NCI-H526 treated with DMSO at 0.1 percent for 48 hours (cell line): ENCODE data around the gene PLA2G2F.
"Not testable (repeated sequence)": the region's sequence is repeated elsewhere in the genome, so short reads cannot be mapped to it uniquely, and the experiment has no call there.

Source experiments
- DNase-seq: peaks from one replicate; lab custom pipeline; 2025; lab: John Stamatoyannopoulos, UW

The PLA2G2F gene

DNA sequence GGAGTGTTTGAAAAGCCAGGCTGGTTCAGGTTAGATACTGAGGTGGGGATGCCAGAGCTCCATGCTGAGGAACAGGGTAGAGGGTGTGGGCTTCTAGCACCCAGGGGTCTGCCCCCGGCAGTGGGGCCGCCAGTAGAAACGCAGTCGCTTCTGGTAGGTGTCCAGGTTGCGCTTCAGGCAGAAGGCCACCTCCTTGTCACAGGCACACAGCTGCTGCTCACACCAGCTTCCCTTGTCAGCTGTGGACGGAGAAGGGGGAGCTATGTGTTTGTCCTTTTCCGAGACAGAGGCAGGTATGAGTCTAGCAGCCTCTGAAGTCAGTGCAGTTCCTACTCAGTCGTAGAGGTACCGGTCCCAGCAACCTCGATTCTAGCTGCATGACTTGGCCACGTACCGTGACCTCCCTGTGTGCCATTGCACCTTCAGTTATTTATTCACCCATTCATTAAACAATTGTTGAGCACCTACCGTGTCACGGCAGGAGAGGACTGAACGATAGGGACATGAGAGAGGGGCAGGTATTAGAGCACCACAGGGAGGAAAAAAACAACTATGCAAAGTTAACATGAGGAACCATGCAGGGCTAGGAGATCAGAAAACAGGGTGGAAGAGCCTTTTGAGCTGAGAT lies 25.0 kb upstream of the PLA2G2F start:
- DNase-seq, result no peak

DNA sequence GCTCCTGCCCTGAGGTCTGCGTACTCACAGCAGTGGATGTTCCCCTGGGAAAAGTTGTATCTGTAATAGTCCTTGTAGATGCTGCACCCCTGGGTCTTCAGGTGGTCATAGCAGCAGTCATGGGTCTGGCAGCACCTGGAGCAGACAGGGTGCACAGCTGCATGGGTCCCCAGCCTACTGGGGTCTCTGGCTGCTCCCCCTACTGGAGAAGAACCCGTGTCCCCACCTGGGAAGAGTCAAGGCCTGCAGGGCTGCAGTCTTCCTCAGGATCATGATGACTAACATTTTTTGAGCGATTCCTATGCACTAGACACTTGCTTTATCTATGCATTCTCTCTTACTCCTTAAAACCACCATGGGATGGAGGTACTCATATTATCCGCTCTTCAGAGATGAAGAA lies 23.6 kb upstream of the PLA2G2F start:
- no peak for DNase-seq

DNA sequence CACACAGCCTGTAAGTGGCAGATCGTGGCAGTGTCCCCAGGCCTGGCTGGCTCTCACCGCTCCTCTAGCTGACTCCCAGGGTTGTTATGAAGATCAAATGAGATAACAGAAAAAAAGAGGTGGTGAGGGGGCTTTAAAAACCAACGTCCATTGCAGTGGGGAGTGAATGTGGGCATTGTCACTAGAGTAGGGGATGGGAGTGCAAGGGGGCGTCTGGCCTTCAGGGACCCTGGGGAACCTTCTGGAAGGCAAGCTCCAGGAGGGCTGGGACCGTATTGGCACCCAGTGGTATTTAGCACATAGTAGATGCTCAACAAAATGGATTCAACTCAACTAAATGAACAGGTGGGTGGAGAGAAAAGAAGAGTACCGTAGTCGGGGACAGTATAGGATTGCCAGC lies 23.2 kb upstream of the PLA2G2F start:
- no peak for DNase-seq

DNA sequence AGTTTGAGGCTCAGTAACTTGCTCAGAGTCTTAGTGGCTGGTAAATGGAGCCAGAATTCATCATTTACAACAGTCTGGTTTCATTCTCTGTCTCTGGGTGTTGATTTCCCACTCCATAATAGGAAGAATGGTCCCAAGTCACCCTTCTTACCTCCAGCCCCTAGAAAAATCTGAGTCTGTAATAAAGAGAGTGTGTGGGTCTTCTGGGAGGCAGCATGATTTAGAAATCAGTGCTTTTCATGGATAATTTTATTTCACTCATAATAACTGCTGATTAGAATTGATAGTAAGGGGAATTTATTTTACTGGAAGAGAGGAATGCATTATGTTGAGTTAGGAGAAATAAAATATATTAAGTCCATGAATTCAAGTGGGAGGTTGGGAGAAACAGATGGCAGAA lies 21.9 kb upstream of the PLA2G2F start:
- DNase-seq, result no peak

DNA sequence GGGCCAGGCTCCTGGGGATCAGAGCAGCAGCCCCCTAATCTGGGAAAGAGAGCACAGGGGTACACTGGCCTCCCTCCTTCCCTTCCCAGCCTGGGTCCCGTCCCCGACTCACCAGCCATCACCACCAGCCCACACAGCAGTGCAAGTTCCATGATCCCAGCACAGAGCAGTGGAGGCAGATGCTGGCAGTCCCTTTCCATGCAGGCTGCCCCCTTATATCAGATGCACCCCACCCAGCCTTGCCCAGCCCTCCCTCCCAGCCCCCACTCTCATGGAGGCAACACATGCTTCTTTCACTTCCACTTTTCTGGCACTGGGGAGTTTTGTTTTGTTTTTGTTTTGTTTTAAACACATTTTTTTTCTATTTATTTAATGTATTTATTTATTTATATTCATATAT lies 19.8 kb upstream of the PLA2G2F start, which contains the start of gene PLA2G2D:
Gene PLA2G2D, minus strand, starts transcription at position 190 of the 400 bp plus-strand sequence. Its CDS starts 38 bp downstream, at position 152.
- no peak for DNase-seq

DNA sequence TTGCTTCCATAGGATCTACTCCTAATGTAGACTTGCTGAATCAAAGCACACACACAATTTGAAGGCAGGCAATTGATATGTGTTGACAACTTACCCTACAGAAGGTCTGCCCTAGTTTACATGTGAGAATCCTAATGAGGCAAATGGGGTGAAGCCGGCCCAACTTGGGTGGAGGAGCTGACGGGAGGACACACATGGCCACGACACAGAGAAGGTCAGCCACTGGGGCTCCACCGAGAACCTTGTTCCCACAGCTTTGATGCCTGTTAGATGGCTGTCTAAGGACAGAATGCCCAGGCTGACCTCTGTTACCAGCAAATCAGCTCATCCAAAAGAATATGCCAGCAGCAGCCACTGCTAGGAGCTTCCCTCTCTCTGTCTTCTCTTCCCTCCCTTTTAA lies 18.3 kb upstream of the PLA2G2F start:
- DNase-seq, result no peak

DNA sequence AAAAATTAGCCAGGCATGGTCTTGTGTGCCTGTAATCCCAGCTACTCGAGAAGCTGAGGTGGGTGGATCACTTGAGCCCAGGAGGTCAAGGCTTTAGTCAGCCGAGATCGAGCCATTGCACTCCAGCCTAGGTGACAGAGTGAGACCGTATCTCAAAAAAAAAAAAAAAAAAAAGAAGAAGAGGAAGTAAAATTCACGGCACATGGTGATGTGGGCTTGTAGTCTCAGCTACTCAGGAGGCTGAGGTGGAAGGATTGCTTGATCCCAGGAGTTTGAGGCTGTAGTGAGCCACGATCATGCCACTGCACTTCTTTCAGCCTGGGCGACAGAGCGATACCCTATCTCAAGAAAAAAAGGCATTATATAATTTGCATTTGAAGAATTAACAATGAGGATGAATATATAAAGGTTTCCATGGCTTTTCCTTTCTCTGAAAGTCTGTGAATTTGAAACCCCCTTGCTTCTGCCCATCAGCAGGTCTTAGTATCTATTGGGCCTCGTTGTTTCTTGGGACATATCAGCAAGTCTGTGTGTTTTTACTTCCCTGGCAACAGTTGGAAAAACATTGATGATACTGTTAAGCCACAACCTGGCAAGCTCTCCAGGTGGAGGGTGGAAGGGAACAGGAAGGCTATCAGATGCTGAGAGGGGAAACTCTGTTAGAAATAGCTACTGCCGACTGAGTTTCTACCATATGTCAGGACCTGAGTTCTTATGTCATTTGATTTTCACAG lies 15.2 kb upstream of the PLA2G2F start:
- DNase-seq, result no peak

DNA sequence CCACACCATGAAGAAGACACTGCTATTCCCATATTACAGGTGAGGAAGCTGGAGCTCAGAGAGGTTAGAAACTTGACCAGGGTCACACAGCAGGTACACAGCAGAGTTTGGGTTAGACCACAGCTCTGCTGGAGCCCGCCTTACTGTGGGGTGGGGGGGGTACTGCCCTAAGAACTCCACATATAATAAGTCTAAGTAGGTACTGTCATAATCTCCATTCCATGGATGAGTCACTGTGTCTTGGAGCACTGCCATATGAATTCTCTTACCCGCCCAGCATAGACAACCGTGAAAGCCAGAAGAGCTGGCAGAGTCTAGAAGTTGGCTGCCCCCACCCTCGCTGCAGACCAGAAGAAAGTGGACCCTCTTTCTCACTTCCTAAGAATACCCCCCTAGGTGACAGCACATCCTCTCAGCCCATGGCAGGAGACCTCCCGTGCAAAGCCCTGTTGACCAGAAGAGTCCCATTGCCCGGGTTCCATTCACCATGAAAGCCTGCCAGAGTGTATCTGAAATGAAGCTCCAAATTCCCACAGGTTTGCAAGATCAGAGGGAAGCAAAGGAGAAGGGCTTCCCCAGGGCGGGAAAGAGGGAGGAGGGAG lies 14.6 kb upstream of the PLA2G2F start:
- DNase-seq, result no peak

DNA sequence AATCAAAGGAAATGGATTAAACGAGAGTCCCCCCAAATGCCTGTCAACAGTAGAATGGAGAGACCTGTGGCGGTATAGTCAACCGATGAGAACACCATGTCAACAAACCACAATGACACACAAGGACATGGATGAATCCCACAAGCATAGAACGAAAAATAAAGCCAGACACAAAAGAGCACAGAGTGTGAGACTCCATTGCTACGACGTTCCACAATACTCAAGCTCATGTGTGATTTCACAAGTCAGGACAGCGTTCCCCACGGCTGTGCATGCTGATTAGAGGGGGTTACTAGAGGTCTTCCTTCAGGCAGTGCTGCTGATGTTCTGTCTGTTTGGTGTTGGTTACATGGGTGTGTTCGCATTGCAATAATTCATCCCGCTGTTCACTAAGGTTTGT lies 14.0 kb upstream of the PLA2G2F start:
- no peak for DNase-seq

DNA sequence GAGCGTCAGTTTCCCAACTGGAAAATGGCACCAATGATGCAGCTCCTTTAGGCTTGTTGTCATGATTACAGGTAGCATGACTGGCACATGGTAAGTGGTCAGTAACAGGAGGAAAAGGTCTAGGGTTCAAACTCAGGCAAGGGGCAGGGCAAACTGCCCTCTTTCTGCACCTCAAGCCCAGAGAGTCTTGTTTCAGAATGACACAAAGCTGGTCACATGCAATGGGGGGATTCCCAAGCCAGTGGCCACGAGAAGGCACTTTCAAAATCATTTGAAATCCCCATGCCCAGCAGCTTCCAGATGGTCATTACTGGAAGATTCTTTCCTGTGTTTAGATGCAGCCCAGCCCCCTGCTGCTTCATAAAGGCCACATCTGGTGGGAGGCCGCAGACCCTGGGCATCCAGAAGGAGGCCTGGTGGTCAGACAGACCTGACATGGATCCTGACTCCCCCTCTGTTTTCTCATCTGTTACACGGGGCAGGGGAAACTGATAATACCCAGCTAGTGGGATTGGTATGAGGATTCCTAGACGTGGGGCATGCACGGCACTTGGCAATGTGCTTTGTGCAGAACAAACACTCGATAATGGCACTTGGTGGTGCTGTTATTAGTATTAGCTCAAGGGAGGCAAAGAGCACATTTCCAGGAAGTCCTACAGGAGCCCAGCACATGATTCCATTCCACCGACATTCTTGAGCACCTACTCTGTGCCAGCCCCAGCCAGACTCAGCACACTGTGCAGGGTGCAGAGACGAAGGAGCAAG lies 12.9 kb upstream of the PLA2G2F start:
- no peak for DNase-seq

DNA sequence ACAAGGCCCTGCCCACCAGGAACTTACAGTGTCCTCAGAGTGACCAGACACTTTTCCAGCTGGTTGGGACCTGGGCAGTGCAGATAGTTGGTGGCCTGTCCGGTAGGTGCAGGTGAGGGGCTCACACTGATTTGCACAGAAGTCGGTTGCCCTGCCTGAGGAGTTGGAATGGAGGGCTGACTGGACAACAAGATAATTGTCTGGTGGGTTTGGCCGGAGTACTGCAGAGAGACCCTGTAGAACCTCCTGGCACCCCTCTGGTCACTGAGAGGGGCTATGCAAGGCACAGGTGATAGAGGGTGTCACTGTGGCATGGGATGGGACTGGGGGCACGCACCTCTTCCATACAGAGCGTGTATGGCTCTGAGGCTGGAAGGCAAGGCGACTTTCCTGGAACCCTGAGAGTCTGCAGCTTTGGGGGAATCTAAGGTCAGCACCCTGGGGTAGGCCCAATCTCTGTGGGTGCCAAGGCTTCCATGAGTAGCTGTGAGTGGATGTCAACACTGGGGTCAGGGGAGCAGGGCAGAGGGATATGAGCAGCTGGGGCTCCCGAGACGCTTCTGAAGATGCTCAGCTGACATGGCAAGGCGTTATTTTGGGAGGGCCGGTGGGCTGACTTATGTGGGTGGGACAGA lies 12.2 kb upstream of the PLA2G2F start:
- DNase-seq, result no peak

DNA sequence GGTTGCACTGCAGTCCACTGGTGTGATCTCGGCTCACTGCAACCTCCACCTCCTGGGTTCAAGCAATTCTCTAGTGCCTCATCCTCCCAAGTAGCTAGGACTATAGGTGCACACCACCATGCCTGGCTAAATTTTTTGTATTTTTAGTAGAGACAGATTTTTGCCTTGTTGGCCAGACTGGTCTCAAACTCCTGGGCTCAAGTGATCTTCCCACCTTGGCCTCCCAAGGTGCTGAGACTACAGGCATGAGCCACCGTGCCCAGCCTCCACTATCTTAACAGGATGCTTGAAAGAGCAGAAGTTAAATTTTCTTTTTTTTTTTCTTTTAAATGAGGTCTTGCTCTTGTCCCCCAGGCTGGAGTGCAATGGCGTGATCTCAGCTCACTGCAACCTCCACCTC lies 8.6 kb upstream of the PLA2G2F start:
- not testable (repeated sequence) for DNase-seq

DNA sequence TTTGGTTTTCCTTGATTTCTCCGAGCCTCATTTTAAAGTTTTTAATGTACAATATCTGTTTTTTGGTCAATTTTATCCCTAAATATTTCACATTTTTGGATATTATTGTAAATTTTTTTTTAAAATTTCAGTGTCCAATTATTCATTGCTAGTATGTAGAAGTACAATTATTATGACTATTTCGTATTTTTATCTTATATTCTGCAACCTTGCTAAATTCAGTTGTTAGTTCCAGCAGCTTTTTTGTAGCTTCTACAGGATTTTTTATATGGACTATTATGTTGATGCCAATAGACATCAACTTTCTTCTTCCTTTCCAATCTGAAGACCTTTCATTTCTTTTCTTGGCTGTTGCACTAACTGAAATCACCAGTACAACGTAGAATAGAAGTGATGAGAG lies 4.1 kb upstream of the PLA2G2F start:
- no peak for DNase-seq

DNA sequence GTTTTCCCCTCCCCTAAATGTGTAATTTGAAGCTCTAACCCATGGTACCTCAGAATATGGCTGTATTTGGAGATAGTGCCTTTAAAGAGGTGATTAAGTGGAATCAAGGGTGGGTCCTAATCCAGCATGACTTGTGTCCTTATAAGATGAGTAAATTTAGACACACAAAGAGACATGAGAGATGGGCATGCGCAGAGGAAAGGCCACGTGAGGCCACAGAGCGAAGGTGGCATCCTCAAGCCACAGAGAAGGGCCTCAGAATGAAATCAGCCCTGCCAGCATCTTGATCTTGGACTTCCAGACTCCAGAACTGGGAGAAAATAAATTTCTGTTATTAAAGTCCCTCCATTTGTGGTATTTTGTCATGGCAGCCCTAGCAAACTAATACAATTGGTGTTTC lies 2.9 kb upstream of the PLA2G2F start:
- DNase-seq, result no peak

DNA sequence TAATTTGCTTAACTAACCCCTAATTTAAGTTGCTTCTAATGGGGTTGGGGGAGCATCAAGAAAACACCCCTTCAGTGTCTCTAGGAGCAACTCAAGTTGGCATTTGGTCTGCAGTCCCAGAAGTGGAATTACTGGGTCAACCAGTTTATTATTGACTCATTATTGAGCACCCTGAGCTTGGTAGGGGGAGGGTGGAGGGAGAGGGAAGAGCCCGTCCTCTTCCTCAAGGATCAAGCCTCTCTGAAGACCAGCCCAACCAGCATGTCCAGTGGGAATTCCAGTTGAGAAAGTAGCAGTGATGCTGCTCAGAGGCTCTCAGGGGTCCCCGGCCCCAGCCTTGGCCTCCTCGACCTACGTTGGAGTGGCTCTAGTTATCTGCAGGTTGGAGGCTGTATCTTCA lies 2.1 kb upstream of the PLA2G2F start:
- no peak for DNase-seq

DNA sequence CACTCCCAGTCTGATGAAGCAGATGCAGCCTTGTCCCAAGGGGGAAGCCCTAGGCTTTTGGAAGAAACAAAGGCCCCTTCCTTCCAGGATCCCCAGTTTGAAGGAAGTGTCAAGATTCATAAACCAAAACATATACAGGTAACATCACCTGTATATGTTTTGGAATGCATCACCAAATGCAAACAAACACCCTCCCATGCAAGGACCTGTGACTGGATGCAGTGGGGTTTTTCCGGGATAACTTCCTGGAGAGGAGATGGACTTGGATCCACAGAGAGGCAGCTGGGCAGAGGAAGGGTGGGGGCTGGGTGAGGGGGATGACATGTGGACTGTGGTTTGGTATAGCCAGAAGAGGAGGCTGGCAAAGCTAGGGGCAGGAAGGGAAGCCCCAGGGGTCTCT lies 1.5 kb upstream of the PLA2G2F start:
- no peak for DNase-seq

DNA sequence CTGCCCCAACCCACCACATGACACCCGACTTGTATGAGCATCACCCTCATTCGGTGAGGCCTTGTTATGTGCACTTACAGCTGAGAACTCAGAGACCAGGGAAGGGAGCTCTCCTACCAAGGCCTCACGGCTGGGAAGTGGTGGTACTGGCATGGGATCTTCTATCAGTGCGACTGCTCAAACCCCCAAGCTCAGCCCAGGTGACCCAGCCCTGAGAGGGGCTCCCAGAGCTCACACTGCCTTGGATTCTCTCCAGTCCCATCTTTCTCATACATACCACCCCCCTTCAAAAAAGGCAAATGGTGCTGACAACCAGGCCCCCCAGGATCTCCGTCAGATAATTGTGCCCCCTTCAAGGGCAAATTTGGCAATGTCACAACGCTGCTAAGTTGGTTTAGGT lies 777 bp upstream of the PLA2G2F start:
- DNase-seq, result no peak

DNA sequence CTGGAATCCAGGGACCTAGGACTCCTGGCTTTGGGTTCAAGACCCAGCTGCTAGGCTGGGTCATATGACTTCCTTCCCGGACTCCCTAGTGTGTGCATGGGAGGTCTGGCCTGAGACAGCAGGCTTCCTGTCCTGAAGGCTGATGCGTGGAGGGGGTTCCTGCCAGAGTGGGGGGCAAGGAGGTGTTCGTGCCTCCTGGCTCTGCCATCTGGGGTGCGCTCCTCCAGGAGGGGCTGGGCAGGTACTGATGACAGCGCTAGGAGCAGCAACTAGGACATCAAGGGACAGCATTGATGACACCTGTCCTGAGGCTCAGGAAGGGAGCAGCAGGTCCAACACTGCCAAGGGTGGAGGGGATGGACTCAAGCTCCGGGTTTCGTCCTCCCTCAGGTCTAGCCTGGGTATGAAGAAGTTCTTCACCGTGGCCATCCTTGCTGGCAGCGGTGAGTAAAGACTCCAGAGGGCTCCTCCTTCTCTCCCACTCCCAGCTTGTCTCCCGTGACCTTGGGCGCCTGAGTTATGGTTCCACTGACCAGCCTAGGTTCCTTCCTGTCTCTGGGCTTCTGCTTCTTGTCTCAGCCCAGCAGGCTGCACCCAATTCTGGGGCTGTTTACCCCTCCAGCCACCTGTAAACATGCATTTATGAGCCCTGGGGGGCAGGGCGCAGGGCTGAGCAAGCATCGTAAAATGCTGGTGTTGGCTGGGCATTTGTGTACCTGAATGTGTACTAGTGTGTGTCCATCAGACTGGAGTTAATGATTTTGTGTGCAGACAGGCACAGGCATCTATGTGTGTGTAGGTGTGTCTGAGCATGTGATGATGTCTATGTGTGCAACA lies 871 bp downstream of the PLA2G2F start:
- DNase-seq, result no peak

DNA sequence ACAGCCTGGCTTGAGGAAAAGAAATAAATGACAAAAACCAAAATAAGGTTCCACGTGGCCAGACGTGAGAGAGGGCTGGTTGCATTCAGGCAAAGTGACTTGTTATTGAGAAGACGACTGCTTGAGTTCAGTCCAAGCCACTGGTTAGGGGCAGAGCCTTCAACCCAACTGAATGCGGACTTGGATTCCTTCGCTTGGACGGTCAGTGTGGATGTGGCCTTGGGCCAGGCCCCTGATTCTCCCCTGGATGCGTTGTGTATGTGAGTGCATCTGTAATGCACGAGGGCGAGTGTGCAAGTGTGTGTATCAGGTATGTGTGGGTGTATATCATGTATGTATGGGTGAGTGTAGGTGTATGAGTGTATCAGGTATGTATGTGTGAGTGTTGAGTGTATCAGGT lies 1.9 kb downstream of the PLA2G2F start:
- no peak for DNase-seq

DNA sequence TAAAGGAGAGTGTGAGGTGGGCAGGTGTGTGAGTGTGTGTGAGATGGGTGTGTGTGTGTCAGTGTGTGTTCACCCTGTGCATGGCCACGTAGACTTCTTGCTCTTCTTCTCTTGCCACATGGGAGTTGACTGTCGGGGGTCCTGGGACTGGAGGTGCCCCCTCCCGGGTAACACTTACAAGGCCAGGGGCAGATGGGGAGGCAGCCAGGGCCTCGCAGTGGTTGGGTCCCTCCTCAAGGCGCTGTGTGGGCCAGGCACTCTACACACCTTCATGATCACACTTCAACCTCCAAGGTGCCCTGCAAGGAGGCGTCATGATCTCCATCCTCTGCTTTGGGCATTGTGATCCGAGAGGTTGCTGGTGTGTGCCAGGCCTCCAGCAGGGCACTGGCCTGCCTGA lies 2.3 kb downstream of the PLA2G2F start:
- DNase-seq, result no peak

DNA sequence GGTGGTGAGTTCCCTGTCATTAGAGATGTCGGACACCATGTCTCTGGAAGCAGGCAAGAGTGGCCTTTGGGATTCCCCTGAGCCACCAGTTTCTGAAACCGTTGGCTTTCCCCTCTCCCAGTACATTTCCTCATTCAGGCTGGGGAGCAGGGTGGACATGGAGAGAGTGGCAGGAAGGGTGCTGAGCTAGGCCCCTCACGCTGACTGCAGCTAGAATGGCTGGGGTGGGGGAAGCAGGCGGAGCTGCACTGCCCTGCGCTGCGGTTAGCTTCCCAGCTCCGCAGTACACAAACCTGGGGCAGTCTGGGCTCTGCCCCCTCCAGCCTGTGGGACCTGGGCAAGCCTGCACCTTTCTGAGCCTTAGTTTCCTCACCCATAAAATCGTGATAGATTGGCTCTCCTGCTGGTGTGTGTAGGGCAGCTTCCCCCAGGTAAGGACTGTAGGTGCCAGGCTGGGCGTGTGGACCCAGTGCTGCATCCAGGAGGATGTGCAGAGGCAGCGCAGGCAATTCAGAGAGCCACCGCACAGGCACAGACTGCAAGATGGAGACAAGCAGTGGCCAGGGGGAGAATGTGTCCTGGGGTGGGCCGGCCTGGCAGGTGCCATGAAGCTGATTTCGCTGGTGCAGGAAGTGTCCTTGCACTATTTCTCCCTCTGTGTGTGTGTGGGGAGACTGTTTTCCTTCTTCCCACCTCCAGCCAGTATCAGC lies 3.0 kb downstream of the PLA2G2F start:
- DNase-seq, result no peak
